Measurements from ENCODE around the gene GAK.
"Not testable (repeated sequence)": the region's sequence is repeated elsewhere in the genome, so short reads cannot be mapped to it uniquely, and the experiment has no call there.

Gene GAK

GRCh38 chr4:953574-953915 lies 21.4 kb upstream of the GAK start:
- in situ Hi-C loops (cut with MboI; ENCODE audit: low sequenced_read_pairs): no loop called here

- in situ Hi-C loops (cut with MboI; ENCODE audit: low sequenced_read_pairs): no loop called here
These were observed 20.9 kb upstream of the GAK start for GRCh38 chr4:952881-953573.

- in situ Hi-C loops (cut with MboI; ENCODE audit: low sequenced_read_pairs): no loop called here
These were observed 19.7 kb upstream of the GAK start for GRCh38 chr4:951594-952468.

- in situ Hi-C loops (cut with MboI; ENCODE audit: low sequenced_read_pairs): no loop called here
These were observed 19.1 kb upstream of the GAK start for GRCh38 chr4:951186-951585.

GRCh38 chr4:950136-951020 lies 18.3 kb upstream of the GAK start:
- in situ Hi-C loops (cut with MboI; ENCODE audit: low sequenced_read_pairs): no loop called here

GRCh38 chr4:949656-950055 lies 17.5 kb upstream of the GAK start:
- in situ Hi-C loops (cut with MboI; ENCODE audit: low sequenced_read_pairs): no loop called here

- in situ Hi-C loops (cut with MboI; ENCODE audit: low sequenced_read_pairs): no loop called here
These were observed 16.8 kb upstream of the GAK start for GRCh38 chr4:948936-949300.

- in situ Hi-C loops (cut with MboI; ENCODE audit: low sequenced_read_pairs): no loop called here
These were observed 16.2 kb upstream of the GAK start for GRCh38 chr4:948101-948935.

GRCh38 chr4:947491-947971 lies 15.4 kb upstream of the GAK start:
- in situ Hi-C loops (cut with MboI; ENCODE audit: low sequenced_read_pairs): no loop called here

- in situ Hi-C loops (cut with MboI; ENCODE audit: low sequenced_read_pairs): no loop called here
These were observed 14.7 kb upstream of the GAK start for GRCh38 chr4:946517-947471.

- in situ Hi-C loops (cut with MboI; ENCODE audit: low sequenced_read_pairs): no loop called here
These were observed 14.0 kb upstream of the GAK start for GRCh38 chr4:946103-946450.

- in situ Hi-C loops (cut with MboI; ENCODE audit: low sequenced_read_pairs): no loop called here
These were observed 13.4 kb upstream of the GAK start for GRCh38 chr4:945274-946102.

GRCh38 chr4:939508-939907 lies 7.4 kb upstream of the GAK start:
- in situ Hi-C loops (cut with MboI; ENCODE audit: low sequenced_read_pairs): not testable (repeated sequence)

GRCh38 chr4:932713-933070 lies 576 bp upstream of the GAK start:
- in situ Hi-C loops (cut with MboI; ENCODE audit: low sequenced_read_pairs): no loop called here

GRCh38 chr4:931194-931959 lies 739 bp downstream of the GAK start:
- in situ Hi-C loops (cut with MboI; ENCODE audit: low sequenced_read_pairs): no loop called here

GRCh38 chr4:930827-931193 lies 1.3 kb downstream of the GAK start:
- in situ Hi-C loops (cut with MboI; ENCODE audit: low sequenced_read_pairs): no loop called here

- in situ Hi-C loops (cut with MboI; ENCODE audit: low sequenced_read_pairs): no loop called here
These were observed 2.0 kb downstream of the GAK start for GRCh38 chr4:930028-930551.

All from HL-60/S4 treated with phorbol 12-myristate 13-acetate at 8.2 ng/mL for 4 days and 3 days (cell line).